ENCODE measurements around the gene APOO.

GRCh38 chrX:23953908-23954269, 46.2 kb upstream of the APOO start:
- TF ChIP-seq CTCF (IDR thresholded peaks at IDR 0.05), result no peak
- TF ChIP-seq POLR2A (IDR thresholded peaks at IDR 0.05), result no peak

All from testis (tissue), 2 donors.